Uterus (tissue), 4 donors: ENCODE results near the gene NINL. TPM values are rescaled to one million over a fixed set of nuclear protein-coding genes. Genes with fewer than 3 reads are reported as not detected.

Experiments used
- DNase-seq, 2 donors: peaks; one replicate each; pipeline ENCODE4 v3.0.0-alpha.2; 2019 to 2020
- H3K27ac ChIP-seq, 2 donors: fragments of 200-600 bp; sonication (generic); 1 replicate in 1 of 2; 2 replicates in 1 of 2; pipeline ENCODE4 v1.5.1; 2016 to 2018
- H3K27me3 ChIP-seq, 2 donors: fragments of 200-600 bp; sonication (generic); one replicate each; pipeline ENCODE4 v1.5.1; 2018 to 2019; ENCODE audit warnings: control low read depth in 1 of 2
- H3K36me3 ChIP-seq, 2 donors: fragments of 200-600 bp; sonication (generic); one replicate each; pipeline ENCODE4 v1.5.1; 2019; ENCODE audit warnings: control low read depth in 1 of 2
- H3K4me1 ChIP-seq, 2 donors: fragments of 200-600 bp; sonication (generic); one replicate each; pipeline ENCODE4 v1.5.1; 2018 to 2019; ENCODE audit warnings: control low read depth in 1 of 2
- H3K4me3 ChIP-seq, 2 donors: fragments of 200-600 bp; sonication (generic); 1 replicate in 1 of 2; 2 replicates in 1 of 2; pipeline ENCODE4 v1.5.1; 2018 to 2019; ENCODE audit warnings: mild to moderate bottlenecking in 1 of 2
- H3K9me3 ChIP-seq, 2 donors: fragments of 200-600 bp; sonication (generic); one replicate each; pipeline ENCODE4 v1.5.1; 2019; ENCODE audit warnings: control low read depth in 1 of 2
- CTCF ChIP-seq, 4 experiments: fragments of 200-600 bp in 2 of 4; fragments of 450-650 bp in 2 of 4; sonication (generic) in 2 of 4; IDR thresholded peaks; one replicate each; pipeline ENCODE4 v1.5.1; 2016 to 2019; ENCODE audit warnings: antibody characterized with exemption in 4 of 4, mild to moderate bottlenecking in 2 of 4, moderate library complexity in 1 of 4
- POLR2A ChIP-seq, 2 donors: fragments of 450-650 bp; IDR thresholded peaks; one replicate each; pipeline ENCODE4 v1.6.1; 2016; ENCODE audit warnings: antibody characterized with exemption in 2 of 2, mild to moderate bottlenecking in 1 of 2, moderate library complexity in 1 of 2
- intact Hi-C: fragments of 100-400 bp; cut with DNase I; formaldehyde crosslinking; loops from one replicate; pipeline ENCODE4 v1.15.1; 2023; ENCODE audit warnings: low total_unique reads
- total RNA-seq, 4 donors: library from RNA; depleted of rRNA in 3 of 4; stranded (reverse); fragments of >200 nt in 3 of 4; gene quantifications; one replicate each; pipeline versions ENCODE4 v1.1.0 to v1.2.4, GENCODE V29; 2014 to 2023
- donor health status: DM: yes; HTN: yes; CAD: no.

The NINL gene
- total RNA-seq, 4 donors from 2014 or later = 5.0 to 22.3 (median 14.7) TPM

GRCh38 chr20:25546048-25546447 lies 39.3 kb downstream of the NINL start:
- no peak for DNase-seq
- intact Hi-C loops = no loop called here
- Histone ChIP-seq H3K36me3 (no peaks in the 10 kb centered on the region), H3K4me3 (no peak overlapping the region), H3K27ac (no peak overlapping the region), H3K4me1 (no peaks in the 10 kb centered on the region), H3K27me3 (no peaks in the 10 kb centered on the region), H3K9me3 (no peaks in the 10 kb centered on the region)
- TF ChIP-seq CTCF (IDR thresholded peaks at IDR 0.05) (no peak), POLR2A (IDR thresholded peaks at IDR 0.05) (no peak)

- DNase-seq = no peak
- no peaks in the 10 kb centered on the region for H3K9me3 ChIP-seq
- H3K27me3 ChIP-seq = no peaks in the 10 kb centered on the region
- H3K27ac ChIP-seq = peak overlapping the region in 1 of 2 donors; percentile 0
- H3K4me1 ChIP-seq = no peaks in the 10 kb centered on the region
- H3K4me3 ChIP-seq = no peak overlapping the region
- TF ChIP-seq CTCF (IDR thresholded peaks at IDR 0.05) (no peak), POLR2A (IDR thresholded peaks at IDR 0.05) (no peak)
- no peaks in the 10 kb centered on the region for H3K36me3 ChIP-seq
- intact Hi-C loops = no loop called here
These were observed 40.2 kb downstream of the NINL start for GRCh38 chr20:25545171-25545570.

GRCh38 chr20:25544734-25545133 lies 40.6 kb downstream of the NINL start:
- H3K9me3 ChIP-seq = no peaks in the 10 kb centered on the region
- no peaks in the 10 kb centered on the region for H3K4me1 ChIP-seq
- peak overlapping the region in 1 of 2 donors; percentile 0 for H3K27ac ChIP-seq
- TF ChIP-seq POLR2A (IDR thresholded peaks at IDR 0.05) (no peak), CTCF (IDR thresholded peaks at IDR 0.05) (no peak)
- intact Hi-C loops = no loop called here
- H3K27me3 ChIP-seq = no peaks in the 10 kb centered on the region
- no peak overlapping the region for H3K4me3 ChIP-seq
- no peak for DNase-seq
- no peaks in the 10 kb centered on the region for H3K36me3 ChIP-seq

GRCh38 chr20:25544311-25544710 lies 41.0 kb downstream of the NINL start:
- peak overlapping the region in 1 of 2 donors; percentile 0 for H3K27ac ChIP-seq
- no peaks in the 10 kb centered on the region for H3K9me3 ChIP-seq
- no peaks in the 10 kb centered on the region for H3K36me3 ChIP-seq
- peaks cover 0 to 2% of the 10 kb centered on the region in 2 donors for H3K4me1 ChIP-seq
- TF ChIP-seq POLR2A (IDR thresholded peaks at IDR 0.05) (no peak), CTCF (IDR thresholded peaks at IDR 0.05) (no peak)
- intact Hi-C loops = no loop called here
- DNase-seq = no peak
- H3K27me3 ChIP-seq = no peaks in the 10 kb centered on the region
- no peak overlapping the region for H3K4me3 ChIP-seq

GRCh38 chr20:25543068-25543467 lies 42.3 kb downstream of the NINL start:
- Histone ChIP-seq H3K4me1 (peaks cover 0 to 9% of the 10 kb centered on the region in 2 donors), H3K27me3 (no peaks in the 10 kb centered on the region), H3K36me3 (no peaks in the 10 kb centered on the region), H3K9me3 (no peaks in the 10 kb centered on the region), H3K27ac (no peak overlapping the region), H3K4me3 (no peak overlapping the region)
- TF ChIP-seq POLR2A (IDR thresholded peaks at IDR 0.05) (no peak), CTCF (IDR thresholded peaks at IDR 0.05) (no peak)
- no peak for DNase-seq
- intact Hi-C loops = no loop called here
